ENCODE data around the gene RFFL.
"Not testable (repeated sequence)": the region's sequence is repeated elsewhere in the genome, so short reads cannot be mapped to it uniquely, and the experiment has no call there.

The RFFL gene, protein sequence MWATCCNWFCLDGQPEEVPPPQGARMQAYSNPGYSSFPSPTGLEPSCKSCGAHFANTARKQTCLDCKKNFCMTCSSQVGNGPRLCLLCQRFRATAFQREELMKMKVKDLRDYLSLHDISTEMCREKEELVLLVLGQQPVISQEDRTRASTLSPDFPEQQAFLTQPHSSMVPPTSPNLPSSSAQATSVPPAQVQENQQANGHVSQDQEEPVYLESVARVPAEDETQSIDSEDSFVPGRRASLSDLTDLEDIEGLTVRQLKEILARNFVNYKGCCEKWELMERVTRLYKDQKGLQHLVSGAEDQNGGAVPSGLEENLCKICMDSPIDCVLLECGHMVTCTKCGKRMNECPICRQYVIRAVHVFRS
- total RNA-seq, result 59.3 reads per million, percentile 72 among the genes with 10 or more reads in this experiment

DNA sequence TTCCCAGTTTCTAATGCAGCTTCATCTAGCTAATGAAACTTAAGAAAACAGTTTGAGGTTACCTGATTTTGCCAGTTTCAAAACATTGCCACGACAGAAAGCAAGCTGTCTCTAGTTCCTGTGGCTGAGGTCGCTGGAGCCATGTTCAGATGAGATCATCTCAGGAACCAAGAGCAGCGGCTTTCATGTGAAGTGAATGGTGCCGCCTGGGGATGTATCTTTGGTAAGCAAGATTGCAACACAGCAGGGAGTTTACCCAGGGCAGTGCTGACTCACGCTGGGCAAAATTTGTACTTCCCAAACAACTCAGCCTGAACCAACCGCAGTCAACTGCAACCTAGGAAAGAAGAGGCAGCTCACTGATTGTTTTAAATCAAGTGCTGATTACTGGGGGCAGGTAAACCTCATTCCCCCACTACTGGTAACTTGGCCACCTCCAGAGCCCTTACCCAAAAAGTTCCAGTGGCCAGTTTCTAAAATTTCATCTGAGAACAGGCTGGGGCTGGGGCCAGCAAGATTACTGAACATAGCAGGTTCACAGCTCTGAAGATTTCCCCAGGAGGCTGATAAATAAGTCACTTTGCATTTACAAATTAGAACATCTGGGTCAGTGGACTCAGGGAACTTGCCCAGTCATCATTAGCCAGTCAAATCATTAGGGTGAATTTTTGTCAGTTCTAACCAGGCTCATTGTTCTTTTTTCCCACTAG, at the start of gene RFFL:
Gene RFFL (minus strand): TSS at position 194 of the 710 bp plus-strand sequence. CDS start 37,154 bp downstream, outside the sequence.
- DNase-seq, result peak; percentile 83

DNA sequence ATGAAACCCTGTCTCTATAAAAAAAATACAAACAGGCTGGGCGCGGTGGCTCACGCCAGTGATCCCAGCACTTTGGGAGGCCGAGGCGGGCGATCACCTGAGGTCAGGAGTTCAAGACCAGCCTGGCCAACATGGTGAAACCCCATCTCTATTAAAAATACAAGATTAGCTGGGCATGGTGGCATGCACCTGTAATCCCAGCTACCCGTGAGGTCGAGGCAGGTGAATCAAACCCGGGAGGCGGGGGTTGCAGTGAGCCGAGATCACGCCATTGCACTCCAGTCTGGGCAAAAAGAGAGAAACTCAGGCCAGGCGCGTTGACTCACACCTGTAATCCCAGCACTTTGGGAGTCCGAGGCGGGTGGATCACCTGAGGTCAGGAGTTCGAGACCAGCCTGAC, 47.3 kb upstream of the RFFL start:
- not testable (repeated sequence) for DNase-seq

DNA sequence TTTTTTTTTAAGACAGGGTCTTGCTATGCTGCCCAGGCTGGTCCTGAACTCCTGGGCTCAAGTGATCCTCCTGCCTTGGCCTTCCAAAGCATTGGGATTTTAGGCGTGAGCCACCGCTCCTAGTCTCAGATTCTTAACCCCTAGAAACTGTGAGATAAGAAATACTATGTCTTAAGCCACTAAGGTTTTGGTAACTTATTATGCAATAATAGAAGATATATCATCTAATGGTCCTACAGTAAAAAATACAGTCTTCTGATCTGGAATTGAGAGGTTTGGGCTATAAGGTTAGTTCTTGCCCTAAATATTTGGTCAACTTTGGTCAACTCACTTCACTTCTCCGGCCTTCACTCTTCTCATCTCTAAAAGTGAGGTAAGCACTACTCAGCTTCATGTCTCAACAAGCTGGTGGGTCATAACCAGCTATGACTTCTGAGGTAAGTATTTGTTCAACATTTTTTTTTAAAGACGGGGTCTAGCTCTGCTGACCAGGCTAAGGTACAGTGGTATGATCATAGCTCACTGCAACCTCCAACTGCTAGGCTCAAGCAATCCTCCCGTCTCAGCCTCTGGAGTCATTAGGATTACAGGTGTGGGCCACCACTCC, 41.4 kb upstream of the RFFL start:
- DNase-seq, result no peak

DNA sequence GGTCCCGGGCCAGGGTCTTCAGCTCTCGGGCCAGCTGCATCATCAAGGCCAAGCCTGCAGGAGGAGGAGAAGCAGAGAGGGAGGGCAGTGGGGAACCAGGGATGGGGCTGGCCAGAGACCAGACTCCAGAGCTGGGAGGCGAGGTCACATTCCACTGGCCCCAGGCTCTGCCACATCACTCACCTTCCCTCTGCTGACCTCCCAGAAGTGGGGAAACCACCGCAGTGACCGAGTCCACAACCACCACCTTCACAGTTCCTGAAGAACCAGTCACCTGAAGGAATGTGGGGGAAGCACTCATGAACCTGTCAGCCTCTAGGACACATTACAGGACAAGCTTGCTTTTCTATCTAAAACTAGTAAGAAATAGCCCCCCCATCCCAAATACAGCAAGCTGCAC, 39.8 kb upstream of the RFFL start:
- DNase-seq, result no peak

DNA sequence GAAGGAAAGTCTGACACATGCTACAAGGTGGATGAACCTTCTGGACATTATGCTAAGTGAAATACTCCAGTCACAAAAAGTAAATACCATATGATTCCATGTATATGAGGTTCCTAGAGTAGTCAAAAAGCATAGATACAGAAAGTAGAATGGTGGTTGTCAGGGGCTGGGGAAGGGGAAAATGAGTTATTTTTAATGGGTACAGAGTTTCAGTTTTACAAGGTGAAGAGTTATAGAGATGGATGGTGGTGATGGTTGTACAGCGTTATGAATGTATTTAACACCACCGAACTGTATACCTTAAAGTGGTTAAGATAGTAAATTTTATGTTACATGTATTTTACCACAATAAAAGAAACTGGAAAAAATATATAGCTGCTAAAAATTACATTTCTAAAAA, 38.2 kb upstream of the RFFL start:
- no peak for DNase-seq

DNA sequence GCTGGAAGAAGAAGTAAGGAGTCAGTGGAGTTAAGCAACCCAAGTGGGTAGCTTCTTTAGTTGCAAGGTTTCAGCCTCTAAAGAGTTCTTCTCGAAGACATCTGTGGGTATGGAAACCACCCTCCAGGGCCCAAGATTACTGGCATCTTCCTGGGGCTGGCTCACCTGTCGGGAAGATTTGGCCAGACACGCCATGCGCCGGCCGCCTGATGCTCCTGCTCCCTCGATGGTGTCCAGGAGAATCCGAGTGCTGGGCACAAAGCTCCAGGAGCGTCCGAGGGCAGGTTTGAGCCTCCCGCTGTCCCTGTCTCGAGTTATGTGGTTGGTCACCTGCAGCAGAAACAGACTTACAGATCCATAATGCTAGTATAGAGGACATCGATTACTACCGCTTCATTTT, 37.5 kb upstream of the RFFL start:
- DNase-seq, result no peak

DNA sequence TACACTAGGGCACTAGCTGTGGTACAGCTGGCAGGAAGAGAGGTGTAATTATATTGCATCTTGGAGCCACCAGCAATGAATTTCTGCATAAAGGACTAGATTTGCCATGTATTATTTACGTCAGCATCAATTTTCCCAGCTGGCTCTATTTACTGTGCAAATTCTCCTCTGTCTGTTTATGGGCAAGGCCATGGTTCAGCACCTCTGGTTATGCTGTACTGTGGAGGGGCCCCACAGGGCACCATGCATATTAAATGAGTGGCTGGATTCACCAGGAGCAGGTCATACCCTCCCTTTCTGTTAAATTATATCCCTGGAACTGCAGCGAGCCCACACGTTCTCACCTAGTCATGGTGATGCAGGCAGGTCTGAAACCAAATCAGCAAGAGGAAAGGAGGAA, 36.4 kb upstream of the RFFL start:
- DNase-seq, result no peak

DNA sequence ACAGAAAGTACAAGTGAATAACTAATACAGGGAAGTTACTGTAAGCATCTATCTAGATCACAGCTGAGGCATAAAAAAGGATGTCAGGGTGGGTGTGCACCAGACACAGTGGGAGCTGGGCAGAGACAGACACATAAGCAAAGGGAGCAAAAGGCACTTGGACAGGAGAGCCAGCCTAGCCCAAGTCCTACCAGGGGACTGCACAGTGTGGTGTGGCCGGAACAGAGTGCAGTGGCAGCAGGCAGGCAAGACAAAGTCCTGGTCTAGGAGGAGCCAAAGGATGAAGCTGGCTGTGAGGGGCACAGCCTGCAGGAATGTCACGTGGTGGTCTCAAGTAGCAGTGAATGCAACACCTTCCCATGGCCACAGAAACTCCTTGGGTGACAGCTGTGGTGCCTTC, 34.3 kb upstream of the RFFL start:
- DNase-seq, result no peak

DNA sequence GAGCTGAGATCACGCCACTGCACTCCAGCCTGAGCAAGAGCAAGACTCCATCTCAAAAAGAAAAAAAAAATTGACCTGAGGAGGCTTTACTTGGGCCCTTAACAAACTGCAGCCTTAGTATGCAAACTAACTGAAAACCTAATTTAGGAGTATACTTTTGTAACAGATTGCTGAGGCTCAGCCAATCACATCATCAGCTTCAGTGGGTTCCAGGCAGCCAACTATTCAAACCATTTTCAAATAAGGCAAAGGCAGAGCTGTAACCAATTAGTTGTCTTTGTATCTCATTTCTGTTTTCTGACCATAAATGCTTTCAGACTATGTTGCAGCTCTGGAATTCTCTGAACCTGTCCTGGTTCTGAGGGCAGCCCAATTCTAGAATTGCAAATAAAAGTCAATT, 32.2 kb upstream of the RFFL start:
- no peak for DNase-seq

DNA sequence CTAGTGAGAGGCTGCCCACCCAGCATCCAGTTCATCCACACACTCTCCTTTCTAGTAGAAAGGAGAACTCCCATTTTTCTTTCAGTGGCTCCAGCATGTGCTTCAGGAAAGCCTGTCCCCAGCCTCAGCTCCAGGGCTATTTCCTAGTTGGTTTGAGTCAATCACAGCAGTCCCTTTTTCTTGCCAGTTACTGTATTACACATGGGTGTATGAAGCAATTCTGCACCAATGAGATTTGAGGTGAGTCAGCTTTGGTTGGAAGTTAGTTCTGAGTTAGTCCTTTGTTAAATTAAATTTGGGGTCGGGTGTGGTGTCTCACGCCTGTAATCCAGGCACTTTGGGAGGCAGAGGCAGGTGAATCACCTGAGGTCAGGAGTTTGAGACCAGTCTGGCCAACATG, 31.4 kb upstream of the RFFL start:
- DNase-seq, result no peak

DNA sequence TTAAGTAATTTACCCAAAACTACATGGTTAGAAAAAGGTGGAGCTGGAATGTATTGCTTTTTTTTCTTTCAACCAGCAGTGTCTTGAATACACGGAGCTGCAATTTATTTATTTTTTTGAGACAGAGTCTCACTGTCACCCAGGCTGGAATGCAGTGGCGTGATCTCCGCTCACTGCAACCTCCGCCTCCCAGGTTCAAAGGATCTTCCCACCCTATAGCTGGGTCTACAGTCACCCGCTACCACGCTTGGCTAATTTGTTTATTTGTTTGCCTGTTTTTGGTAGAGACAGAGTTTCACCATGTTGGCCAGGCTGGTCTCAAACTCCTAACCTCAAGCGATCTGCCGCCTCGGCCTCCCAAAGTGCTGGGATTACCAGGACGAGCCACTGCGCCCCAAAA, 27.2 kb upstream of the RFFL start:
- not testable (repeated sequence) for DNase-seq

DNA sequence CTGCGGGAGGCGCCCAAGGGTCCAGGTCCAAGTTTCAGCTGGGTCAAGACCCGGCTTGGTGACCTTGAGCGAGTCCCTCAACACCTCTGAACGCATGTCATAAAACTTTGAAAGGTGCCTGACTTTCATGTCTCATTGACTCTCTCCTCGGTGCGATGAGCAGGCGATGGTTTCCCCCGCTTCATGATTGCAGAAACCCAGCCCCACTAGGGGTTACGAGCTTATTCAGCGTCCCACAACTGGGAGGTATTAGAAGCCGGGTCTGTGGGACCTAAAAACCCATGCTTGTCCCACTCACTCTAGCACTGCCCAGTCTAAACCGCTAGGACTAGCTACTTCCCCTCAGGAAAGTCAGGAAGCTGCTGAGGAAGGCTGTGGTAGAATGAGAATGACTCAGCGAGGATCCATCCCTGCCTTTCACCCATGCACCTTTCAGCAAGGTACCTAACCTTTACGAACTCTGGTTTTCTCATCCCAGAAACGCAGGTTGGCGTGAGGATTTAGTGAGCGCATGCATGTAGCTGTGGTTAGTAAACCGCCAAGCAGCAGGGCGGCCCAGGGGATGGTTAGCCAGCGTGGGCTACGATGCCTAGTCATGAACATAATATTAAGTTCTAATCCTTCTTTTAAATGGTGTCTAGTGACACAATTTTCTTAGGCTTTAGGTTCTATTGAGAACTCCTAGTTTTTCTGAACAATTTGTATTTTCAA, 26.2 kb upstream of the RFFL start:
- DNase-seq, result peak; percentile 35

DNA sequence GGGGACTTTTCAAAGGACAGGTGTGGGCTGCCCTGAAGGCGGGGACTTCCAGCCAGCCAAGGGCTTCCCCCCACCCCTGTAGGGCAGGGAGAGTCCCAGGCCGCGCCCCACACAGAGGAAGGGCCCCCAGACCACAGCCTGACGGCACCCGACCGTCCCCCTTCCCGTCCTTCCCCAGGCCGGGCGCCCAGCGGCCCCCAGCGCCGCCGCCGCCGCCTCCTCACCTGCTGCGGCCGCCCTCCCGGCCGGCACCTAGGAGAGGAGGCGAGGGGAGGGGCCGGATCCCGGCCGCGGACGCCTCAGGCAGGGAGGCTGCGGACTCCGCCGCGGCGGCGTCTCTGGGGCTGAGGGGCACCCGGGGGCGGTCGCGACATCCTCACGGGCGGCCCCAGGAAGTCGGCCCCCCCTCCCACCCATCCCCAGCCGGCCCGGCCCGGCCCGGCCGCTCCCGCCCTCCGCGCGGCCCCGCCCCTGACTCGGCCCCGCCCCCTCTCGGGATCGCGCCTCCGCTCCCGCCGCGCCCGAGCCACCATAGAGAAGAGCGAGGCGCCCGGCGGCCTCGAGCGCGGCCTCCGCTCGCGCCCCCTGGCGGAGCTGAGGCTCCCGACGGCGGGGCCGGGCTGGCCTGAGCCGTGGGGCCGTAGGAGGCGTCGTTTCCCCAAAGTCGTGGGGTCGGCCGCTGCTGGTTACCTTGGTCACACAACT, 25.5 kb upstream of the RFFL start:
- peak; percentile 83 for DNase-seq

DNA sequence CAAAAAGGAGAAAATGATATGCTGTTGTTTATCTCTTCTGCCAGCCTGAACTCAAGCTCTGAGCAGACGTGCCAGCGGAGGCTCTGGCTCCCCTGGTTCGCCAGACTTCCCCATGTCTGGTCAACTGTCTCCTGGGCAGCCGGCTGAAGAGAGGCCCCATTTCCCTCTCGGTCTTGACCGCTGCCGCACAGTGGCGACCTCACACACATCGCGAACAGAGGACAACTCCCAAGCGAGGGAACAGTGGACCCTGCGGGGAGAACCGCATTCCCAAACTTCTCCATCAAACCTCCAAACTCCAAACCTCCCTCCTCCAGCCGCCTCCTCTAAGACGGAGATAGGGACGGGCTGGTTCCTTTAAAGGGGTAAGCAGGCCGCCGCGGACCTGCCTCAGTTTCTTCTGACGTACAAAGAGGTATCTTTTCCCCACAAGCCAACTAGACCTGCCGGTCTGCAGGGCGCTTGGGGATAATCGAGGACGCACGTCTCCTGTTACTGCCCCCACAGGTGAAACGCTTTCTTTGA, 24.9 kb upstream of the RFFL start:
- DNase-seq, result no peak

DNA sequence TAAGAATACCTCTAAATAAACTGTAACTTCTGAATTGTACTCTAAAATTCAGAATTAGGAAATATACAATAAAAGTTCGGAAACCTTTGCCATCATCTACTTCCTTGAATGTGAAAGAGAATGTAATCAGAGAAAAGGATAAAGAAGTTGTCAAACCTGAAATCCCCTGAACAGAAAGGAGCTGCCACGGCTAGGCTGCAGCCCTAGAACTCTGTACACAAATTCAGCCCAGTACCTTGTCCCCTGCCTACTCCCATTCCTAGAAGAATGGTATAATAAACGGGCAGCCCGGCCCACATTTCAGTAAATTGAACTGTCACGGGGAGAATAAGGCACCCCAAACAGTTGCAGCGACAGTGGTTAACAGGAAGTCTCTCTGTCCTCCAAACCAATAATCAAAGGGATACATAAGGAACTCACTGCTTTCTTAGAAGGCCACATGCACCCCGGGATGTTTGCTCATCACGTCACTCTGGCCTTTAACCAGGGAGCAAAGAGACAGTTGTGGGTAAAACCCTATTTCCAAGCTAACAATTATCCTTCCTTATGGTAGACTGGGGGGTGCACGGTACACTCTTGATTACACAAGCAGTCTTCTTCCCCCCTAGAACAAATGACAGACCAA, 24.3 kb upstream of the RFFL start:
- DNase-seq, result no peak

DNA sequence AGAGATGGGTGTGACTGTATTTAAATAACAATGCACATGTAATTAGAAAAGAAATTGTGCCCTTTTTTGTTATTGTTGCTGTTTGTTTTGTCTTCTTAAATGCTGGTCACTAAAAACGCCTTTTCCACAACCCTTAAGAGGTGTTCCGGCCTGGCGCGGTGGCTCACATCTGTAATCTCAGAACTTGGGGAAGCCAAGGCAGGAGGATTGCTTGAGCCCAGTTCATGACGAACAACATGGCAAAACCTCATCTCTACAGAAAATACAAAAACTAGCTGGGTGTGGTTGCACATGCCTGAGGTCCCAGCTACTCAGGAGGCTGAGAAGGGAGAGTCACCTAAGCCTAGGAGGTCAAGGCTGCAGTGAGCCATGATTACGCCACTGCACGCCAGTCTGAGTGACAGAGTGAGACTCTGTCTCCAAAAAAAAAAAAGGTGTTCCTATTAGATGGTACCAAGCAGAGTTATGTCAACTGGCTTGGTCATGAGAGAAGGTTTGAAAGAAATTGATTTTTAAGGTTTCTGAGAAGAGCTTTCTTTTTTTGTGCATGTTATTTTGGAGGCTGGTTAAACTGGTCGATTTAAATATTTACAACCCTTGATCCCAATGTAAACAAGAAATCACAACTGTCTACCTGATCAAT, 23.5 kb upstream of the RFFL start:
- no peak for DNase-seq

DNA sequence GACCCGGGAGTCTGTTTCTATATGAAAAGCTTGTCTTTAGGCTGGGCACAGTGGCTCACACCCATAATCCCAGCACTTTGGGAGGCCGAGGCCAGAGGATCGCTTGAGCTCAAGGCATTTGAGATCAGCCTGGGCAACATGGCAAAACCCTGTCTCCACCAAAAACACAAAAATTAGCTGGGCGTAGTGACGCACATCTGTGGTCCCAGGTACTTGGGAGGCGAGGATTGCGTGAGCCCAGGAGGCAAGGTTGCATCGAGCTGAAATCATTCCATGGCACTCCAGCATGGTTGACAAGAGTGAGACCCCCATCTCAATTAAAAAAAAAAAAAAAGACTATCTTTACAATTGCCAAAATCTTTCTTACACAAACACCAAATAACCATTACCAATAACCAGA, 22.7 kb upstream of the RFFL start:
- DNase-seq, result no peak

DNA sequence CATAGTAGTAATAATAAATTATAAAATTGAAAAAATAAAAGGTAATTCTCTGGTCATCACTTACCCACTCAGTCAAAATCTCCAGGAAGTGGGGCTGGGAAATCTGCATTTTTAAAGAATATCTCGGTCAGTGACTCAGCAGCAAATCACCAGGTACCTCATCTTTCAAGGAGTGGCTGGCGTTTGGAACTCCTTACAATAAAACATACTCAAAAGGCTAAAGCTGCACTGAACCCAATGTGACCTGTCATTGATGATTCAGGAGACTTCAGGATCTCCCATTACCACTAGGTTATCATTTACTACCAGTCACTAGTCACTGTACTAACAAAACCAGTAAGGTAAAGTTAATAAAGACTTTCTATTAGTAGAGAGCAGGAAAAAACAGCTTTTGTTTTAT, 21.5 kb upstream of the RFFL start:
- no peak for DNase-seq

DNA sequence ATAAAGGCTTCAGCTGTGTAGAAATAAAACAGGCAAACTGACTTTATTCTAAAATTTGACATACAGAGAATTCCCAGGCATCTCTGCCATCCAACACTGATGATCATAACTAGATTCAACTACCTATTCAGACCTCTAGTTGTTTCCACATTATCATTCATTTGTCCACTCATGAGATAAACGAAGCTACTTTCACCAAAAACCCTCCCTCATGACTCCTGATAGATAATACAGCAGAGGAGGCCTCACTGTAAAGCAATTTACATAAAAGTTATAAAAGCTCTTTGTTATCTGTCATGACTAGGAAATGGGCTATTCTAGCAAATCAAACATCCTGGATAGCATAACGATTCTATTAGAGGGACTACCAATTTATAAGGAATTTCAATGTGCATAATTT, 19.6 kb upstream of the RFFL start:
- no peak for DNase-seq

DNA sequence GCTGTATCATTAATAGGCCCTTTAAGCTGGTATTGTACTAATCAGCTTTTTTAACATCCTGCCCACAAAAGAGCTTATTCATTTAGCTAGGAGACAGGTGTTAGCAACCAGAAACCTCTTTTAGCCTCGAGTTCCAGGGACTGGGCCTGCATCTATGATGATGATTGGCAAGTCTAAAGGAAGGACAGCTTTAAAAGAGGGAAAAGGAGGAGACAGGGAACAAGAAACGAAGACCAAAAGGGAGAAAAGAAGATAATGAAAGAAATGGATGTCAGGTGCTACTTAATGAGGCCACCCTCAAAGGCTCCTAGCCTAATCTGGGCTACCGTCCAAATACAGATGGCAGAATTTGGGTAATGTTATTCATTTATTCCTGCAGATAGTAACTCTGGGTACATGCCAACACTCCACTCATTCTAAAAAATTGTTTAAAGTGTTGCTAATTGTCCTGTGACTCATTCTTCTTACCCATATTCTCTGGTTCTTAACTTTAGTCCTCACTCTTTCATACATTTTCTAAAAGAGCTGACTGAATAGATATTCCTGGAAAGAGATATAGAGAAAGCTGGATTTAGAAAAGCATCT, 18.7 kb upstream of the RFFL start:
- no peak for DNase-seq

DNA sequence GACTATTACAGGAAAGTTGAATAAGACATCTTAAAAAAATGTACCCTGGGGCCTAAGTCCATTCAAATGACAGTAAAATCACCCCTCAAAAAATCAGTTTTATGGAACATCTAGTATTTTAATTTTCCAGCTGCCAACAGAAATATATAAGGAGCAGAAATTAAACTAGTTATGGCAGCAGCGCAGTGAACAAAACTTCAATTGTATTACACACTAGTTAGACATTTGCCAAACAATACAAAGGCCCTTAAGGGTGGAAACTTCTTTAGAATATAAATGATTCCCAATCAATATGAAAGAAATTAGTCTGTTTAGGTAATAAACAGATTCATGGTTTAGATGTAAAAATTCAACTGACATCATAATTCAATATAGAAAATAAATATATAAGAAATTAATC, 18.1 kb upstream of the RFFL start:
- no peak for DNase-seq

Measured in effector CD4-positive, alpha-beta T cell (primary cell).